ENCODE measurements around the gene BMERB1. TPM values are rescaled to one million over a fixed set of nuclear protein-coding genes. Genes with fewer than 3 reads are reported as not detected.

The BMERB1 gene
- total RNA-seq, 1 donor from 2014 or later: 47.9 TPM

DNA sequence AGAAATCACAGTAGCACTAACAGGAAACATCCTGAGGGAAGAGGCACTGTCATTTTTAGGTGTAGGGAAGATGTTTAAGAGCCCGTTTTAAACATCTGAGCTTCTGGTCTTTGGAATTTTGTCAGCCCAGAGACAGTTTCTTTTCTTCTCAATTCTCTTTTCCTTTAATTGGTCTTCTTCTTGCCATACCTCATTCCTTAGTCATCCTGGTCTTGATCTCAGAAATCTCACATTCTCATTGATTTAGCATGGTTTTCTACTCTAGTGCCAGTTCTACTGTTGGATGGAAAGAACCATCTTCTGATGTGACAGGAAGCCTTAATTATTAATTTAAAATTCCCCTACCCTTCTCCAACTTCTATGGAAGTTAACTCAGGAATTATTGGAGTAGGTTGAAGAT, 25.4 kb downstream of the BMERB1 start:
- Mint-ChIP-seq H3K36me3 (ENCODE audit: unreplicated experiment) (no peaks in the 10 kb centered on the region), H3K4me3 (ENCODE audit: unreplicated experiment) (no peak overlapping the region), H3K9me3 (ENCODE audit: unreplicated experiment) (no peaks in the 10 kb centered on the region), H3K4me1 (ENCODE audit: unreplicated experiment) (no peaks in the 10 kb centered on the region), H3K27me3 (ENCODE audit: unreplicated experiment) (no peaks in the 10 kb centered on the region), H3K27ac (ENCODE audit: unreplicated experiment) (no peak overlapping the region)
- TF ChIP-seq, protein P1, sequence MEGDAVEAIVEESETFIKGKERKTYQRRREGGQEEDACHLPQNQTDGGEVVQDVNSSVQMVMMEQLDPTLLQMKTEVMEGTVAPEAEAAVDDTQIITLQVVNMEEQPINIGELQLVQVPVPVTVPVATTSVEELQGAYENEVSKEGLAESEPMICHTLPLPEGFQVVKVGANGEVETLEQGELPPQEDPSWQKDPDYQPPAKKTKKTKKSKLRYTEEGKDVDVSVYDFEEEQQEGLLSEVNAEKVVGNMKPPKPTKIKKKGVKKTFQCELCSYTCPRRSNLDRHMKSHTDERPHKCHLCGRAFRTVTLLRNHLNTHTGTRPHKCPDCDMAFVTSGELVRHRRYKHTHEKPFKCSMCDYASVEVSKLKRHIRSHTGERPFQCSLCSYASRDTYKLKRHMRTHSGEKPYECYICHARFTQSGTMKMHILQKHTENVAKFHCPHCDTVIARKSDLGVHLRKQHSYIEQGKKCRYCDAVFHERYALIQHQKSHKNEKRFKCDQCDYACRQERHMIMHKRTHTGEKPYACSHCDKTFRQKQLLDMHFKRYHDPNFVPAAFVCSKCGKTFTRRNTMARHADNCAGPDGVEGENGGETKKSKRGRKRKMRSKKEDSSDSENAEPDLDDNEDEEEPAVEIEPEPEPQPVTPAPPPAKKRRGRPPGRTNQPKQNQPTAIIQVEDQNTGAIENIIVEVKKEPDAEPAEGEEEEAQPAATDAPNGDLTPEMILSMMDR (IDR thresholded peaks at IDR 0.05): no peak
- no peak for DNase-seq (ENCODE audit: extremely low spot score, unreplicated experiment)

DNA sequence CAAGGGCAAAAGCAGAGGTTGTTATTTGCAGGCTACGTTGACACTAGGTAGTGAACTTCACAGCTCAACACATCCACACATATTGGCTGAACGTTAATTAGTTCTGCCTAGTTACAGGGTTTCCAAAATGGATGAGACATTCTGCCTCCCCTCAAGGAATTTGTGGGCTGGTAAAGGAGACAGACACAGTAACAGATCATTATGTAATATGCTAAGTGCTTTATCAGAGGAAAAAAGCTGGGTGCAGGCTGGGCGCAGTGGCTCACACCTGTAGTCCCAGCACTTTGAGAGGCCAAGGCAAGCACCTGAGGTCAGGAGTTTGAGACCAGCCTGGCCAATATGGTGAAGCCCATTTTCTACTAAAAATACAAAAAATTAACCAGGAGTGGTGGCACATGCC, 26.2 kb downstream of the BMERB1 start:
- DNase-seq (ENCODE audit: extremely low spot score, unreplicated experiment): no peak
- Mint-ChIP-seq H3K27ac (ENCODE audit: unreplicated experiment) (no peak overlapping the region), H3K36me3 (ENCODE audit: unreplicated experiment) (no peaks in the 10 kb centered on the region), H3K27me3 (ENCODE audit: unreplicated experiment) (no peaks in the 10 kb centered on the region), H3K9me3 (ENCODE audit: unreplicated experiment) (no peaks in the 10 kb centered on the region), H3K4me3 (ENCODE audit: unreplicated experiment) (no peak overlapping the region), H3K4me1 (ENCODE audit: unreplicated experiment) (peaks cover under 1% of the 10 kb centered on the region)
- TF ChIP-seq, protein P1 (IDR thresholded peaks at IDR 0.05): no peak

DNA sequence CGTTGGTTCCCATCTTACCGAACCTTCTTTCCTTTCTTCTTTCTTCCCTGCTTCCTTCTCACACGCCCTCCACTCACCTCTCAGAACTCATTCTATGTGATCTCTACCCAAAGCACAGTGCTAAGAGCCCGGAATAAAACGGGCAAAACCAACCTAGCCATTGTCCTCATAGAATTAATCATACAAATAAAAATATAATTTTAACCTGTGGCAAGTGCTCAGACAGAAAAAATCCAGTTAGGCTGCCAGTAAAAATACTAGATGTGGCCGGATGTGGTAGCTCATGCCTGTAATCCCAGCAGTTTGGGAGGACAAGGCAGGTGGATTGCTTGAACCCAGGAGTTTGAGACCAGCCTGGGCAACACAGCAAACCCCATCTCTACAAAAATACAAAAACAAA, 27.0 kb downstream of the BMERB1 start:
- no peak for DNase-seq (ENCODE audit: extremely low spot score, unreplicated experiment)
- Mint-ChIP-seq H3K27me3 (ENCODE audit: unreplicated experiment) (no peaks in the 10 kb centered on the region), H3K4me3 (ENCODE audit: unreplicated experiment) (no peak overlapping the region), H3K9me3 (ENCODE audit: unreplicated experiment) (no peaks in the 10 kb centered on the region), H3K4me1 (ENCODE audit: unreplicated experiment) (peaks cover 6% of the 10 kb centered on the region), H3K36me3 (ENCODE audit: unreplicated experiment) (no peaks in the 10 kb centered on the region), H3K27ac (ENCODE audit: unreplicated experiment) (no peak overlapping the region)
- TF ChIP-seq, protein P1 (IDR thresholded peaks at IDR 0.05): no peak

DNA sequence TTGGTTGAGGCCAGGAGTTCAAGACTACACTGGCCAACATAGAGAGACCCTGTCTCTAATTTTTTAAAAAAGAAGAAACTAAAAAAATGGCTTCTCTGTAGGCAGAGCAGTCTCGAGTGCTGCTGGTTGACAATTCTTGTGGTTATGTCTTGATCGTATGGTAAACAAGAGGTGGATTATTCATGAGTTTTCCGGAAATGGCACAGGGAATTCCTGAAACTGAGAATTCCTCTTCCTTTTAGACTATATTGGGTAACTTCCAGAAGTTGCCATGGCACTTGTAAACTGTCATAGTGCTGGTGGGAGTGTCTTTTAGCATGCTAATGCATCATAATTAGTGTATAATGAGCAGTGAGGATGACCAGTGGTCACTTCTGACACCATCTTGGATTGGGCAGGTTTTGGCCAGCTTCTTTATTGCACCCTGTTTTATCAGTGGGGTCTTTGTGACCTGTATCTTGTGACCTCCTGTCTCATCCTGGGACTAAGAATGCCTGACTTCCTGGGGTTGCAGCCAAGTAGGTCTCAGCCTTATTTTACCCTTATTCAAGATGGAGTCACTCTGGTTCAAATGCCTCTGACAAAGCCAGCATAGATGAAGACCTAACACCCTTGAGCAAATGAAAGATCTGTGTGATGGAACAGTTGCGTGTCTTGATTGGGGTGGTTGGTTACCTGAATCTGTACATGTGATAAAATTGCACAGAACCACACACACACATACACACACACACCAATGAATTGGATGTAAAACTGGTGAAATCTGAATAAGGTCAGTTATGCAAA, 30.2 kb downstream of the BMERB1 start:
- Mint-ChIP-seq H3K9me3 (ENCODE audit: unreplicated experiment) (peaks cover 6% of the 10 kb centered on the region), H3K27me3 (ENCODE audit: unreplicated experiment) (no peaks in the 10 kb centered on the region), H3K36me3 (ENCODE audit: unreplicated experiment) (peaks cover 5% of the 10 kb centered on the region), H3K27ac (ENCODE audit: unreplicated experiment) (no peak overlapping the region), H3K4me3 (ENCODE audit: unreplicated experiment) (no peak overlapping the region), H3K4me1 (ENCODE audit: unreplicated experiment) (peaks cover 6% of the 10 kb centered on the region)
- peak; percentile 27 for DNase-seq (ENCODE audit: extremely low spot score, unreplicated experiment)
- TF ChIP-seq, protein P1 (IDR thresholded peaks at IDR 0.05): no peak

DNA sequence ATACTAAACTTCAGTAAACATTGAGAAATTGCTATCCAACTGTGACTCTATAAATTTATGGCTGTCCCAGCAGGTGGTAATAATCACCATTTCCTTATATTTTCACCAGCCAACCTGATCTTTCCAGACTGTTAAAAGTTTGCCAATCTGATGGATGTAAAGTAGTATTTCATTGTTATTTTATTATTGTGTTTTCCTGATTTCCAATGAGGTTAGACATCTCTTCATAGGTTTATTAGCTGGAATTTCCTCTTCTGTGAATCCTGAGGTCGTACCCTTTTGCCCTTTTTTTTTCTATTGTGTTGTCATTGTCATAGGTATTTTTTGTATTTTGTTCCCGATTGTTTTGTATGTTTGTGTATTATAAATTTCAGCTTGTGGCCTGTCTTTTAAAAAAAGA, 31.7 kb downstream of the BMERB1 start:
- H3K9me3 Mint-ChIP-seq (ENCODE audit: unreplicated experiment): peaks cover 14% of the 10 kb centered on the region
- H3K4me3 Mint-ChIP-seq (ENCODE audit: unreplicated experiment): no peak overlapping the region
- no peaks in the 10 kb centered on the region for H3K27me3 Mint-ChIP-seq (ENCODE audit: unreplicated experiment)
- TF ChIP-seq, protein P1 (IDR thresholded peaks at IDR 0.05): no peak
- no peak for DNase-seq (ENCODE audit: extremely low spot score, unreplicated experiment)
- H3K36me3 Mint-ChIP-seq (ENCODE audit: unreplicated experiment): peaks cover 13% of the 10 kb centered on the region
- H3K4me1 Mint-ChIP-seq (ENCODE audit: unreplicated experiment): peaks cover 6% of the 10 kb centered on the region
- H3K27ac Mint-ChIP-seq (ENCODE audit: unreplicated experiment): no peak overlapping the region
